OCI-LY7 (cell line): ENCODE measurements around the gene RSPH1. TPM values are rescaled to one million over a fixed set of nuclear protein-coding genes. Genes with fewer than 3 reads are reported as not detected.
A peak's percentile ranks its signal among the peaks of the same experiment; 100 is the strongest.

Source experiments
- BruUV-seq: library from RNA; stranded (reverse); fragments of 400-500 nt; replicated peaks from 2 replicates; lab custom pipeline; 2021; lab: Mats Ljungman, UMichigan
- CTCF ChIA-PET: fragments of 300-600 bp; sonication (Branson Sonifier 250); formaldehyde crosslinking; loops from one replicate; lab custom pipeline; 2022; ENCODE audit warnings: antibody characterized with exemption; ENCODE audit not compliant: unreplicated experiment; lab: Charles Lee
- POLR2A ChIA-PET: fragments of 300-600 bp; sonication (Branson Sonifier 250); formaldehyde crosslinking; loops from one replicate; lab custom pipeline; 2022; ENCODE audit warnings: antibody characterized with exemption; lab: Charles Lee
- DNase-seq: peaks from one replicate; pipeline ENCODE4 v3.0.0-alpha.2; 2015; ENCODE audit warnings: low spot score
- H2AFZ ChIP-seq: fragments of 200-600 bp; sonication (generic), shearing (Covaris generic); 2 replicates; pipeline ENCODE4 v1.6.1; 2014; ENCODE audit warnings: mild to moderate bottlenecking, antibody characterized with exemption, low read length, moderate library complexity
- H3K27ac ChIP-seq: fragments of 200-600 bp; sonication (generic); 2 replicates; pipeline ENCODE4 v1.5.1; 2014; ENCODE audit warnings: mixed run types, low read depth, mild to moderate bottlenecking, moderate library complexity, low read length, inconsistent platforms; ENCODE audit not compliant: poor library complexity, severe bottlenecking
- H3K36me3 ChIP-seq: fragments of 200-600 bp; sonication (generic); 2 replicates; pipeline ENCODE4 v1.6.1; 2014; ENCODE audit warnings: mild to moderate bottlenecking, antibody characterized with exemption, low read length, moderate library complexity, mixed read lengths; ENCODE audit not compliant: insufficient read depth
- H3K4me1 ChIP-seq: fragments of 200-600 bp; sonication (generic); 2 replicates; pipeline ENCODE4 v1.5.1; 2014; ENCODE audit warnings: mild to moderate bottlenecking, low read length; ENCODE audit not compliant: insufficient read depth, poor library complexity, severe bottlenecking
- H3K4me2 ChIP-seq: fragments of 200-600 bp; sonication (generic); 2 replicates; pipeline ENCODE4 v1.6.1; 2014; ENCODE audit warnings: mild to moderate bottlenecking, low read length
- H3K4me3 ChIP-seq: fragments of 200-600 bp; sonication (generic); 2 replicates; pipeline ENCODE4 v1.5.1; 2014; ENCODE audit warnings: mild to moderate bottlenecking, low read depth, low read length; ENCODE audit not compliant: poor library complexity, severe bottlenecking
- H3K79me2 ChIP-seq: fragments of 200-600 bp; sonication (generic); 2 replicates; pipeline ENCODE4 v1.6.1; 2016; ENCODE audit warnings: low read depth, mild to moderate bottlenecking, low read length, moderate library complexity, mixed read lengths; ENCODE audit not compliant: insufficient read depth
- H3K9me2 ChIP-seq: fragments of 200-600 bp; sonication (generic); 2 replicates; pipeline ENCODE4 v1.6.1; 2016; ENCODE audit warnings: mild to moderate bottlenecking, low read length, mixed read lengths; ENCODE audit not compliant: insufficient read depth
- H3K9me3 ChIP-seq: fragments of 200-600 bp; sonication (generic); 2 replicates; pipeline ENCODE4 v1.6.1; 2014; ENCODE audit warnings: mild to moderate bottlenecking, mixed run types, low read length, mixed read lengths
- H4K20me1 ChIP-seq: fragments of 200-600 bp; sonication (generic); 2 replicates; pipeline ENCODE4 v1.6.1; 2014; ENCODE audit warnings: mild to moderate bottlenecking, antibody characterized with exemption, low read length, moderate library complexity, mixed read lengths; ENCODE audit not compliant: insufficient read depth
- EZH2phosphoT487 ChIP-seq: fragments of 200-600 bp; sonication (generic); IDR thresholded peaks from 2 replicates; pipeline ENCODE4 v1.6.1; 2018; ENCODE audit warnings: low read depth, borderline replicate concordance, mild to moderate bottlenecking, mixed run types, antibody characterized with exemption, low read length, moderate library complexity, mixed read lengths
- intact Hi-C: fragments of 100-400 bp; cut with micrococcal nuclease; formaldehyde crosslinking; loops from one replicate; pipeline ENCODE4 v1.10.0; 2022; ENCODE audit not compliant: unreplicated experiment
- total RNA-seq, 2 experiments: library from RNA; depleted of rRNA in 1 of 2; stranded (reverse); fragments of >200 nt in 1 of 2; shearing (Covaris generic) in 1 of 2; gene quantifications; 2 replicates each; pipeline ENCODE4 v1.2.3, GENCODE V29; 2014 to 2022
- TF ChIP-seq, protein P1 (sequence below): fragments of 200-600 bp; sonication (generic); conservative IDR thresholded peaks from 2 replicates; pipeline ENCODE4 v1.5.1; 2014; ENCODE audit warnings: mild to moderate bottlenecking, antibody characterized with exemption, low read length, moderate library complexity, mixed read lengths

Gene RSPH1
- total RNA-seq, 2 experiments from 2014 or later = 1.9 to 2.5 TPM

DNA sequence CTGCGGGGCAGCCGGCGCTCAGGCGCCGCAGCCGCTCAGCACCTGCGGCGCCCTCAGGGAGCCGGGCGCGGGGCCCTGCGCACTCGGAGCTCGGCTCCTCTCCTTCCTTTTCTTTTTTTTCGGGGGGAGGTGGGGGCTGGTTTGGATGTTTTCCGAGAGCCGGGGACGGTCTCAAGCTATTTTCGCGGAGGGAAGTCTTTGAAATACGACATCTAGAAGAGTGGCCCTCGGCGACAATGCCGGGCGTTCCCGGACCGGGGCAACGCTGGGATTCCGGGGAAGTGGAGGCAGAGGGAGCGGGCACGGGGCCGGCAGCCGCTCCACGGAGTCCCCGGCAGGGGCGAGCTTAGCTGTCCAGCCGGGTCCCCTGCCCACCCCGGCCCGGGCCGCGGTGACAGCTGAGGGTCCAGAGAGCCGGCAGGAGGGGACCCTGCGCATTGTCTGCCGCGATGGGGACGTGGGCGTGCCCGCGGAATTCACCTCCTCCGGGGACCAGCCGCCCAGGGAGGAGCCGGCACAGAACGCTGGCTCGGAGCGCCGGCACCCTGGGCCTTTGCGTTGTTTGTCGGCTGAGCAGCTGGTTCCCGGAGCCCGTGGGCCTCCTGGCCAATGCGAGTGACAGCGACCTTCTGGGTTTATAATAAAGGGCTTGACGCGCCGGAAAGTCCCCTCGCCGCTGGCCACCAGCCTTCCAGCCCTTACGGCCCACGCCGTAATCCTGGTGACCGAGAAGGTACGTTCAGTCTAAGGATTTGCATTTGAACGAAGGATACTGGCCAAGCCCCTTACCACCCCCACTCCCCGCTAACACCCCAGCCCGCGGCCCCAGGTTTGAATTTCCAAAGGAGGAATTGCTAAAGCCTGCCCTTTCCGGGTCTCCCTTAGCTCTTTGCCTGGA, 18.2 kb upstream of the RSPH1 start:
- Histone ChIP-seq H2AFZ (peak overlapping the region; percentile 92), H4K20me1 (no peaks in the 10 kb centered on the region), H3K79me2 (peaks cover 11% of the 10 kb centered on the region; the same call in 1 of the 2 replicates), H3K27ac (peak overlapping the region; percentile 32), H3K9me2 (no peaks in the 10 kb centered on the region), H3K4me1 (peaks cover 22% of the 10 kb centered on the region), H3K36me3 (peaks cover 24% of the 10 kb centered on the region; the same call in 1 of the 2 replicates), H3K4me2 (peak overlapping the region; percentile 86), H3K9me3 (no peaks in the 10 kb centered on the region), H3K4me3 (peak overlapping the region; percentile 97)
- BruUV-seq = no TSS peak
- TF ChIP-seq EZH2phosphoT487 = no peak
- TF ChIP-seq, protein P1, sequence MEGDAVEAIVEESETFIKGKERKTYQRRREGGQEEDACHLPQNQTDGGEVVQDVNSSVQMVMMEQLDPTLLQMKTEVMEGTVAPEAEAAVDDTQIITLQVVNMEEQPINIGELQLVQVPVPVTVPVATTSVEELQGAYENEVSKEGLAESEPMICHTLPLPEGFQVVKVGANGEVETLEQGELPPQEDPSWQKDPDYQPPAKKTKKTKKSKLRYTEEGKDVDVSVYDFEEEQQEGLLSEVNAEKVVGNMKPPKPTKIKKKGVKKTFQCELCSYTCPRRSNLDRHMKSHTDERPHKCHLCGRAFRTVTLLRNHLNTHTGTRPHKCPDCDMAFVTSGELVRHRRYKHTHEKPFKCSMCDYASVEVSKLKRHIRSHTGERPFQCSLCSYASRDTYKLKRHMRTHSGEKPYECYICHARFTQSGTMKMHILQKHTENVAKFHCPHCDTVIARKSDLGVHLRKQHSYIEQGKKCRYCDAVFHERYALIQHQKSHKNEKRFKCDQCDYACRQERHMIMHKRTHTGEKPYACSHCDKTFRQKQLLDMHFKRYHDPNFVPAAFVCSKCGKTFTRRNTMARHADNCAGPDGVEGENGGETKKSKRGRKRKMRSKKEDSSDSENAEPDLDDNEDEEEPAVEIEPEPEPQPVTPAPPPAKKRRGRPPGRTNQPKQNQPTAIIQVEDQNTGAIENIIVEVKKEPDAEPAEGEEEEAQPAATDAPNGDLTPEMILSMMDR = no peak
- peak; percentile 52 for DNase-seq
- POLR2A ChIA-PET = interaction anchor here (0.7 to 2.8 kb wide), 5 partner anchors 14 to 114 kb away, joined by 3 to 11 read pairs (median 6); no protein-coding TSS in a partner anchor
- intact Hi-C loops = no loop called here
- CTCF ChIA-PET = interaction anchor here (0.7 to 1.2 kb wide), 3 partner anchors 23 to 59 kb away, joined by 3 to 4 read pairs (median 3); no protein-coding TSS in a partner anchor

DNA sequence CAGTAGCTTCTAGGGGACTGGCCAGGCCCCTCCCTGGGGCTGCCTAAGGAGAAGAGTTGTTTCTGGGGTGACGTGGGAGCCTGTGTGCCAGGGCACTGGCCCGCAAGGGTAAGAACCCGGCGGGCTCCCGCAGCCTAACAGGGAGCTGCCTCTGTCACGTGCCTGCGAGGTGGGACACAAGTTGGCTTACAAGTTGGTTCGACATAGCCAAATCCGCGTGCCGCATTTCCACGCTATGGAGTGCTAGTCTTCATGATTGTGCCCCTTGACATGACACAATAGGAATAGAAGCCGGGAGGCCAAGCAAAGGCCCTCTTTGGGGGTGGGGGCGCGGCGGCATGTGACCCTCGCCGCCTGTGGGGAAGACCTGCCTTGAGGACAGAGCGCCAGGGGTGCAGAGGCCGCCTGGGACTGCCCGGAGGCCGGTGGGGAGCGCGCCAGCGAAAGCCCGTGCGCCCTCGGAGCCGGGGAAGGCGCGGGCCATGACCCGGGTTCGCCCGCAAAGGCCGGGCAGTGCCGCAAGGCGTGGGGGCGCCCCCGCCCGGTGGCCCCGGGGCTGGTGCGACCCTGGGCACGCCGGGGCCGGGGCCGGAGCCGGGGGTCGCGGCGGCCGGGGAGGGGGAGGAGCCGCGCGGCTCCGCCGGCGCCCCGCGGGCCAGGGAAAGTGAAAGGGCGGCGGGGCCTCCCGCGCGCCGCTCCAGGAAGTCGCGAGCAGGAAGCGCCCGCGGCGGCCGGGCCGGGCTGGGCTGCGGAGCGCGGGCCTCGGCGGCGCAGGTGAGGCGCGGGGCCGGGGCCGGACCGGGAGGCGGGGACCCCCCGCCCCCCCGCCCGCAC, 17.3 kb upstream of the RSPH1 start, which contains the start of gene SLC37A1:
SLC37A1 (plus strand) TSS at position 702 of the 834 bp plus-strand sequence. CDS start 4,603 bp downstream, outside the sequence.
- intact Hi-C loops = no loop called here
- no peak for TF ChIP-seq EZH2phosphoT487
- TF ChIP-seq, protein P1 = peak; percentile 26; the same call in 1 of the 2 replicates
- ChIA-PET CTCF (interaction anchor here (0.7 to 1.2 kb wide), 2 partner anchors 24 to 58 kb away, joined by 3 to 4 read pairs; no protein-coding TSS in a partner anchor), POLR2A (interaction anchor here (1.1 to 2.8 kb wide), 3 partner anchors 21 to 45 kb away, joined by 5 to 11 read pairs (median 6); no protein-coding TSS in a partner anchor)
- Histone ChIP-seq H3K4me3 (peak within 1 kb of the TSS; percentile 97), H3K79me2 (peaks cover 11% of the 10 kb centered on the region; the same call in 1 of the 2 replicates), H3K9me2 (no peaks in the 10 kb centered on the region), H3K9me3 (no peaks in the 10 kb centered on the region), H2AFZ (peak within 1 kb of the TSS; percentile 92), H3K27ac (peak within 1 kb of the TSS; percentile 32), H3K4me2 (peak within 1 kb of the TSS; percentile 86), H3K4me1 (peaks cover 22% of the 10 kb centered on the region), H4K20me1 (no peaks in the 10 kb centered on the region), H3K36me3 (peaks cover 16% of the 10 kb centered on the region; the same call in 1 of the 2 replicates)
- DNase-seq = peak; percentile 61
- no TSS peak for BruUV-seq
